ENCODE measurements around the gene RTN4RL2.

GRCh38 chr11:57479021-57479663 lies 18.8 kb downstream of the RTN4RL2 start:
- TF ChIP-seq POLR2A (IDR thresholded peaks at IDR 0.05) (no peak), CTCF (IDR thresholded peaks at IDR 0.05) (no peak)

Measured in ovary (tissue), 3 donors.